ENCODE data around the gene S100A7.

- TF ChIP-seq EZH2 (IDR thresholded peaks at IDR 0.05): no peak
- no peak for TF ChIP-seq CTCF (IDR thresholded peaks at IDR 0.05)
- TF ChIP-seq EZH2phosphoT487 (IDR thresholded peaks at IDR 0.05): no peak
Observed at GRCh38 chr1:153505576-153505975, 45.1 kb upstream of the S100A7 start.

Measured in neural progenitor cell (in vitro differentiated cells).